ENCODE data around the gene ZDHHC20. TPM values are rescaled to one million over a fixed set of nuclear protein-coding genes. Genes with fewer than 3 reads are reported as not detected.
"Not testable (repeated sequence)": the region's sequence is repeated elsewhere in the genome, so short reads cannot be mapped to it uniquely, and the experiment has no call there.

The ZDHHC20 gene
- total RNA-seq, 4 donors from 2014 or later, result 75.8 to 90.2 (median 79.3) TPM

DNA sequence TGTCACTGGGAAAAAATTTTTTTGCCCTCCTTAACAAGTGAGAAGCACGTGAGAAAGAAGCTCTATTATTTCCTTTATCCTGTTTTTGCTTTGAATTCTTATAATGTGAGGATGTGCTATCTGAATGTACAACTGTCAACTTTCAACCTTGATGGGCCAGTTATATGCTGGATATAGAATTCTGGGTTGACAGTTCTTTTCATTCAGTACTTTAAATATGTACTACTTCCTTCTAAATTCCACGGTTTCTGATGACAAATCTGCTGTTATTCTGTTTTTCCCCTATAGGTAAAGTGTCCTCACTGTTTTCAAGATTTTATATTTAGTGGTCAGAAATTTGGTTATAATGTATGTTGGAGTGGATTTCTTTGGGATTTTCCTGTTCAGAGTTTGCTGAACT lies 29.9 kb downstream of the ZDHHC20 start:
- intact Hi-C loops (cut with DNase I), result no loop called here
- 75 to 90% methylated on average over 2 of the region's 2 CpGs for WGBS, 2 donors
- H3K4me3 ChIP-seq (replicated peaks in 1 of 3), result no peak overlapping the region
- no peaks in the 10 kb centered on the region for H3K9me3 ChIP-seq
- no peaks in the 10 kb centered on the region for H3K27me3 ChIP-seq
- TF ChIP-seq, protein P1, sequence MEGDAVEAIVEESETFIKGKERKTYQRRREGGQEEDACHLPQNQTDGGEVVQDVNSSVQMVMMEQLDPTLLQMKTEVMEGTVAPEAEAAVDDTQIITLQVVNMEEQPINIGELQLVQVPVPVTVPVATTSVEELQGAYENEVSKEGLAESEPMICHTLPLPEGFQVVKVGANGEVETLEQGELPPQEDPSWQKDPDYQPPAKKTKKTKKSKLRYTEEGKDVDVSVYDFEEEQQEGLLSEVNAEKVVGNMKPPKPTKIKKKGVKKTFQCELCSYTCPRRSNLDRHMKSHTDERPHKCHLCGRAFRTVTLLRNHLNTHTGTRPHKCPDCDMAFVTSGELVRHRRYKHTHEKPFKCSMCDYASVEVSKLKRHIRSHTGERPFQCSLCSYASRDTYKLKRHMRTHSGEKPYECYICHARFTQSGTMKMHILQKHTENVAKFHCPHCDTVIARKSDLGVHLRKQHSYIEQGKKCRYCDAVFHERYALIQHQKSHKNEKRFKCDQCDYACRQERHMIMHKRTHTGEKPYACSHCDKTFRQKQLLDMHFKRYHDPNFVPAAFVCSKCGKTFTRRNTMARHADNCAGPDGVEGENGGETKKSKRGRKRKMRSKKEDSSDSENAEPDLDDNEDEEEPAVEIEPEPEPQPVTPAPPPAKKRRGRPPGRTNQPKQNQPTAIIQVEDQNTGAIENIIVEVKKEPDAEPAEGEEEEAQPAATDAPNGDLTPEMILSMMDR (IDR thresholded peaks at IDR 0.05), result no peak
- TF ChIP-seq POLR2A (IDR thresholded peaks at IDR 0.05), result no peak
- H3K36me3 ChIP-seq, result no peaks in the 10 kb centered on the region
- no peaks in the 10 kb centered on the region for H3K4me1 ChIP-seq
- H3K27ac ChIP-seq, result no peak overlapping the region
- no peak for DNase-seq

DNA sequence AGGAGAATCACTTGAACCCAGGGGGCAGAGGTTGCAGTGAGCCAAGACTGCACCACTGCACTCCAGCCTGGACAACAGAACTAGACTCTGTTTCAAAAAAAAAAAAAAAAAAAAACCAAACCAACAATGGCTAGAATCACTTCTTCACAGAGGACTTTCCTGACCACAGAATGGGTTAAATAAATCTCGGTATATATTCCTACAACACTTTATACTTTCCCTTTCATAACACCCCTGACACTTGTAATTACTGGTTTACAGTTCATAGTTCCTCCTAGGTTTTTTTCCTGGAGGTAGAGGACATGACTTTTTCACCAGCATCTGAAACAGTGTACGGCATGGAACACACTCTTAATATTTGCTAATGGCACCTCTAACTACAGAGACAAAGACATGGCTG lies 31.4 kb downstream of the ZDHHC20 start:
- no peak for DNase-seq
- Histone ChIP-seq H3K4me3 (replicated peaks in 1 of 3) (no peak overlapping the region), H3K4me1 (no peaks in the 10 kb centered on the region), H3K27me3 (no peaks in the 10 kb centered on the region), H3K27ac (no peak overlapping the region), H3K9me3 (no peaks in the 10 kb centered on the region), H3K36me3 (no peaks in the 10 kb centered on the region)
- TF ChIP-seq, protein P1 (IDR thresholded peaks at IDR 0.05), result no peak
- TF ChIP-seq POLR2A (IDR thresholded peaks at IDR 0.05), result no peak
- 84 to 94% methylated on average over 2 of the region's 2 CpGs for WGBS, 2 donors
- intact Hi-C loops (cut with DNase I), result no loop called here

DNA sequence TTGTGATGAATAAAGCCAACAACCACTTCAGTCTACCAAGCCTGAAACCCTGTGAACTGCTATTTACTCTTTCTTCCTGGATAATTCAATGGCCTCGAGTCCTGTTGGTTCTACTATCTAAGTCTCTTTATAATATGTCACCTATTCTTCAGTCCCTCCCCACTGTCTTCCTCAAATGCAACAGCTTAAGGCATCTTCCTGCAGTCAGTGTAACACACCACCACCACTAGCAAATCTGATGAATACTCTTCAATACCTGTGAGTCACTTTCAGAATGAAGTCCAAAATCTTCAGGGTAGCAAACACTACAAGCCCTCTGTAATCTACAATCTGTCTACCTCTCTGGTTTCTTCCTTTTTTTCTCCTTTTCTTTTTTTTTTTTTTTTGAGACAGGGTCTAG lies 32.9 kb downstream of the ZDHHC20 start:
- Histone ChIP-seq H3K4me1 (no peaks in the 10 kb centered on the region), H3K4me3 (replicated peaks in 1 of 3) (no peak overlapping the region), H3K27ac (no peak overlapping the region), H3K36me3 (no peaks in the 10 kb centered on the region), H3K27me3 (no peaks in the 10 kb centered on the region), H3K9me3 (no peaks in the 10 kb centered on the region)
- WGBS, 2 donors, result 60 to 78% methylated on average over 1 of the region's 1 CpG
- intact Hi-C loops (cut with DNase I), result no loop called here
- TF ChIP-seq, protein P1 (IDR thresholded peaks at IDR 0.05), result no peak
- no peak for TF ChIP-seq POLR2A (IDR thresholded peaks at IDR 0.05)
- DNase-seq, result no peak

DNA sequence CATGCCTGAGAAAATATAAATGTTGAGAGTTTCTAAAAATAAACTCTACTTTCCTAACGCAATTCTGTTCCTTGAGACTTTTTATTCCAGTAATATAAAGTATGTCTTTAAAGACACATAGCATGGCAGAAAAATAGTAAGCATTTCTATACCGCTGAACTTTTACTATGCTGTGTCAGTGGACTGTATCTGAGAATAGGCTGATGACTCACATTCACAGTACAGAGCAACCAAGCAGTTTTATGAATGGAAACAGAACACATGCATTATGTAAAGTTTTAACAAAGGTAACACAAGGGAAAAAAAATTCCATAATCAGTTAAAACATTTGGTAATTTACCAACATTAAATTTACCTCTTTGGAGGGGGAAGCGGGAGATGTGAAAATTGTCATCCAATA lies 38.4 kb downstream of the ZDHHC20 start:
- TF ChIP-seq, protein P1 (IDR thresholded peaks at IDR 0.05), result no peak
- TF ChIP-seq POLR2A (IDR thresholded peaks at IDR 0.05), result no peak
- Histone ChIP-seq H3K4me1 (peaks cover 0 to 5% of the 10 kb centered on the region in 2 donors), H3K4me3 (replicated peaks in 1 of 3) (no peak overlapping the region), H3K27ac (no peak overlapping the region), H3K36me3 (no peaks in the 10 kb centered on the region), H3K9me3 (no peaks in the 10 kb centered on the region), H3K27me3 (no peaks in the 10 kb centered on the region)
- 71 to 79% methylated on average over 3 of the region's 3 CpGs for WGBS, 2 donors
- DNase-seq, result no peak
- intact Hi-C loops (cut with DNase I), result no loop called here

DNA sequence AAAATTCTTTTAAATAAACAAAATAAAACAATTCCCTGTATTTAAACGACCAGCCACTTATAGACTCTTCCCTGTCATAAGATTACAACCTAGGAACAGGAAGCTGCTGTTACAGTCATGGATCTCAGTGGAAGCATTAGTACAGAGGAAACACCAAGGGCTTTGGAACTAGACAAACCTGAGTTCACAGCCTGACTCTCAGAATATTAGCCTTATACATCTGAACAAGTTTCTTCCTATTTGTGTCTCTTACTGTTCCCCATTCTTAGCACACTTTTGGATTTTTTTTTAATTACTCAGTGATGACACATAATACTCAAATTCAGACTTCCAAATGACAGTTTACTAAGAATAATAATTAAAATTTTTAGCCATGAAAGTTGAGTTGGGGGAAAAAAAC lies 46.1 kb downstream of the ZDHHC20 start:
- TF ChIP-seq, protein P1 (IDR thresholded peaks at IDR 0.05), result no peak
- TF ChIP-seq POLR2A (IDR thresholded peaks at IDR 0.05), result no peak
- intact Hi-C loops (cut with DNase I), result no loop called here
- H3K36me3 ChIP-seq, result peaks cover 13 to 17% of the 10 kb centered on the region in 2 donors

DNA sequence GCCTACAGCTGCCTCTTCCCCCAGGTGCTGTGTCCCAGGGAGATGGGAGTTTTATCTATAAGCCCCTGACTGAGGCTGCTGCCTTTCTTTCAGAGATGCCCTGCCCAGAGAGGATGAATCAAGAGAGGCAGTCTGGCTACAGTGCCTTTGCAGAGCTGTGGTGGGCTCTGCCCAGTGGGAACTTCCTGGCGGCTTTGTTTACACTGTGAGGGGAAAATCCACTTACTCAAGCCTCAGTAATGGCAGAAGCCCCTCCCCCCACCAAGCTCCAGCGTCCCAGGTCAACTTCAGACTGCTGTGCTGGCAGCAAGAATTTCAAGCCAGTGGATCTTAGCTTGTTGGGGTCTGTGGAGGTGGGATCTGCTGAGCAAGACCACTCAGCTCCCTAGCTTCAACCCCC lies 48.6 kb downstream of the ZDHHC20 start:
- H3K27ac ChIP-seq; intact Hi-C loops (cut with DNase I); DNase-seq; H3K4me3 ChIP-seq (replicated peaks in 1 of 3); H3K27me3 ChIP-seq; H3K9me3 ChIP-seq; H3K4me1 ChIP-seq: not testable (repeated sequence)
- 49 to 56% methylated on average over 2 of the region's 2 CpGs for WGBS, 2 donors
- H3K36me3 ChIP-seq, result peaks cover 13 to 17% of the 10 kb centered on the region in 2 donors

More for the DNA sequence above, 46.1 kb downstream of the ZDHHC20 start:
- Histone ChIP-seq H3K27me3 (no peaks in the 10 kb centered on the region), H3K4me3 (replicated peaks in 1 of 3) (no peak overlapping the region), H3K4me1 (no peaks in the 10 kb centered on the region), H3K27ac (no peak overlapping the region), H3K9me3 (no peaks in the 10 kb centered on the region)
- 59 to 71% methylated on average over 1 of the region's 1 CpG for WGBS, 2 donors
- no peak for DNase-seq

Measured in thyroid gland (tissue), 4 donors.